Smooth muscle cell (in vitro differentiated cells): ENCODE data around the gene TM7SF3. TPM values are rescaled to one million over a fixed set of nuclear protein-coding genes. Genes with fewer than 3 reads are reported as not detected.
"Not testable (repeated sequence)": the region's sequence is repeated elsewhere in the genome, so short reads cannot be mapped to it uniquely, and the experiment has no call there.

Experiments used
- DNase-seq: peaks from one replicate; lab custom pipeline; 2025; ENCODE audit not compliant: unreplicated experiment; lab: John Stamatoyannopoulos, UW
- H2AFZ ChIP-seq: fragments of 200-600 bp; sonication (generic); 2 replicates; pipeline ENCODE4 v1.6.0; 2016; ENCODE audit warnings: antibody characterized with exemption, low read depth, mild to moderate bottlenecking
- H3F3A ChIP-seq: fragments of 200-600 bp; sonication (generic); 2 replicates; pipeline ENCODE4 v1.6.0; 2017; ENCODE audit warnings: antibody characterized with exemption, low read depth
- H3K27ac ChIP-seq: fragments of 200-600 bp; sonication (generic); 2 replicates; pipeline ENCODE4 v1.5.1; 2016; ENCODE audit warnings: low read depth, mild to moderate bottlenecking
- H3K27me3 ChIP-seq: fragments of 200-600 bp; sonication (generic); 2 replicates; pipeline ENCODE4 v1.6.1; 2016; ENCODE audit warnings: low read depth, mild to moderate bottlenecking
- H3K36me3 ChIP-seq: fragments of 200-600 bp; sonication (generic); 2 replicates; pipeline ENCODE4 v1.5.1; 2016; ENCODE audit warnings: low read depth
- H3K4me1 ChIP-seq: fragments of 200-600 bp; sonication (generic); 2 replicates; pipeline ENCODE4 v1.5.1; 2016; ENCODE audit warnings: low read depth
- H3K4me2 ChIP-seq: fragments of 200-600 bp; sonication (generic); 2 replicates; pipeline ENCODE4 v1.6.0; 2016; ENCODE audit warnings: mild to moderate bottlenecking
- H3K4me3 ChIP-seq: fragments of 200-600 bp; sonication (generic); 2 replicates; pipeline ENCODE4 v1.5.1; 2016; ENCODE audit warnings: mild to moderate bottlenecking
- H3K79me2 ChIP-seq: fragments of 200-600 bp; sonication (generic); 2 replicates; pipeline ENCODE4 v1.6.0; 2016; ENCODE audit warnings: low read depth, mild to moderate bottlenecking
- H3K9ac ChIP-seq: fragments of 200-600 bp; sonication (generic); 2 replicates; pipeline ENCODE4 v1.6.0; 2016; ENCODE audit warnings: low read depth
- H3K9me3 ChIP-seq: fragments of 200-600 bp; sonication (generic); replicated peaks from 2 replicates; pipeline ENCODE4 v1.5.1; 2016; ENCODE audit warnings: low read depth
- H4K20me1 ChIP-seq: fragments of 200-600 bp; sonication (generic); 2 replicates; pipeline ENCODE4 v1.6.0; 2016; ENCODE audit warnings: low read depth
- WGBS: methylation state at CpG from one replicate; pipeline ENCODE4 v1.1.7; 2016; ENCODE audit warnings: low lambda C conversion rate; 5-methylcytosine and 5-hydroxymethylcytosine counted together
- polyA plus RNA-seq: library from polyadenylated mRNA; unstranded; fragments of >200 nt; fragmentation: Nextera tagmentation; extraction: Ambion mirVana; gene quantifications from 2 replicates; pipeline ENCODE4 v1.2.1, GENCODE V29; 2016
- total RNA-seq: library from RNA; depleted of rRNA; stranded (reverse); fragments of >200 nt; gene quantifications from 2 replicates; pipeline ENCODE4 v1.2.3, GENCODE V29; 2014
- TF ChIP-seq, protein P1 (sequence below): fragments of 200-600 bp; sonication (generic); IDR thresholded peaks from 2 replicates; pipeline ENCODE4 v1.5.1; 2017; ENCODE audit warnings: borderline replicate concordance, mild to moderate bottlenecking, antibody characterized with exemption; ENCODE audit not compliant: insufficient read depth, poor library complexity, severe bottlenecking

The TM7SF3 gene
- total and polyA plus RNA-seq, 2 experiments from 2014 or later, result 48.2 to 67.4 TPM

DNA sequence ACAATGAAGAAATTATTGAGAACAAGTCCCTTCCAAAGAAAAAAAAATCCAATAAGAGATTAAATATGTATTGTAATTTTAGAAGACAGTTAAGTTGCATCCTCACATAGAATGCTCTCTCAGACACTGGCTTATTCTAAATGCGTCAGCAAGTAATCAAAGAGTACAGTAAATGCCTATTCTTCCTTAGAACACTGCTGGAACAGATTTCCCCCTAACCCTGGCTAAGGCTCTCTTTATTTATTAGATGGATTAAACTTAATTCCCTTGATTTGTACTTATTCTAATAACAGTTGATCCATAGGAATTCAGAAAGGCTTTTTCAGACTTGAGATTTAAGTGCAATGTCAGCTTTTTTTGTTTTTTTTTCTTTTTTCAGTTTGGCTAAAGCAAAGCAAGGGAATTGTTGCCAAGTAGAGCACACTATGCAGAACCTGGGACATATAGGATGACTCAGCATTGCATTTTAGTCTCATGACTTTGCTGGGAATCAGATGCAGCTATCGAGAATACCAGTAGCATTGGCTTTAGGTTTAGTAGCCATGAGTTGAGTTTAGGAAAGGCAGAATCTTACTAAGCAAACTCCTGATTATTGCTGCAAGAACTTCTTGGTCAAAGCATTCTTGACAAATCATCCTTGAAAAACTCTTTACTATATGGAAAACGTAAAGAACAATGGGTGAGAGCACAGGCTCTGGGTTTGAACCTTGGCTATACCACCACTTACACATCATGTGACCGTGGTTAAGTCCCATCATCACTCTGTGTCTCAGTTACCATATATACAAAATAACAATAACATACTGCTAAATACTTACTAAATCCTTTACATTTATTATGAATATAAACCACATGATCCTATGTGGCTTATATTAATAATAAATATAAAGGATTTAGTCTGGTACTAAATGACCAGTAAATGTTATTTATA lies 34.9 kb upstream of the TM7SF3 start:
- Histone ChIP-seq H2AFZ (no peak overlapping the region), H3K79me2 (no peaks in the 10 kb centered on the region), H3K9me3 (no peaks in the 10 kb centered on the region), H3K27me3 (no peaks in the 10 kb centered on the region), H3K36me3 (no peaks in the 10 kb centered on the region), H3K27ac (peak overlapping the region; percentile 79), H3F3A (no peaks in the 10 kb centered on the region), H3K4me1 (no peaks in the 10 kb centered on the region), H4K20me1 (no peaks in the 10 kb centered on the region), H3K9ac (no peak overlapping the region), H3K4me3 (peak overlapping the region; percentile 11), H3K4me2 (peak overlapping the region; percentile 71)
- no peak for DNase-seq
- WGBS, result 42% methylated on average over 4 of the region's 4 CpGs
- TF ChIP-seq, protein P1, sequence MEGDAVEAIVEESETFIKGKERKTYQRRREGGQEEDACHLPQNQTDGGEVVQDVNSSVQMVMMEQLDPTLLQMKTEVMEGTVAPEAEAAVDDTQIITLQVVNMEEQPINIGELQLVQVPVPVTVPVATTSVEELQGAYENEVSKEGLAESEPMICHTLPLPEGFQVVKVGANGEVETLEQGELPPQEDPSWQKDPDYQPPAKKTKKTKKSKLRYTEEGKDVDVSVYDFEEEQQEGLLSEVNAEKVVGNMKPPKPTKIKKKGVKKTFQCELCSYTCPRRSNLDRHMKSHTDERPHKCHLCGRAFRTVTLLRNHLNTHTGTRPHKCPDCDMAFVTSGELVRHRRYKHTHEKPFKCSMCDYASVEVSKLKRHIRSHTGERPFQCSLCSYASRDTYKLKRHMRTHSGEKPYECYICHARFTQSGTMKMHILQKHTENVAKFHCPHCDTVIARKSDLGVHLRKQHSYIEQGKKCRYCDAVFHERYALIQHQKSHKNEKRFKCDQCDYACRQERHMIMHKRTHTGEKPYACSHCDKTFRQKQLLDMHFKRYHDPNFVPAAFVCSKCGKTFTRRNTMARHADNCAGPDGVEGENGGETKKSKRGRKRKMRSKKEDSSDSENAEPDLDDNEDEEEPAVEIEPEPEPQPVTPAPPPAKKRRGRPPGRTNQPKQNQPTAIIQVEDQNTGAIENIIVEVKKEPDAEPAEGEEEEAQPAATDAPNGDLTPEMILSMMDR, result no peak

DNA sequence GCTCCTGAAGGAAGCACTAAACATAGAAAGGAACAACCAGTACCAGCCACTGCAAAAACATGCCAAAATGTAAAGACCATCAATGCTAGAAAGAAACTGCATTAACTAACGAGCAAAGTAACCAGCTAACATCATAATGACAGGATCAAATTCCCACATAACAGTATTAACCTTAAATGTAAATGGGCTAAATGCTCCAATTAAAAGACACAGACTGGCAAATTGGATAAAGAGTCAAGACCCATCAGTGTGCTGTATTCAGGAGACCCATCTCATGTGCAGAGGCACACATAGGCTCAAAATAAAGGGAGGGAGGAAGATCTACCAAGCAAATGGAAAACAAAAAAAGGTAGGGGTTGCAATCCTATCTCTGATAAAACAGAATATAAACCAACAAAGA lies 27.8 kb upstream of the TM7SF3 start:
- H2AFZ ChIP-seq, H3K36me3 ChIP-seq, H3F3A ChIP-seq, H3K27ac ChIP-seq, H3K79me2 ChIP-seq, H4K20me1 ChIP-seq, DNase-seq, H3K27me3 ChIP-seq, H3K9me3 ChIP-seq, H3K4me3 ChIP-seq, H3K4me1 ChIP-seq, H3K9ac ChIP-seq, H3K4me2 ChIP-seq: not testable (repeated sequence)
- 94% methylated on average over 1 of the region's 1 CpG for WGBS

DNA sequence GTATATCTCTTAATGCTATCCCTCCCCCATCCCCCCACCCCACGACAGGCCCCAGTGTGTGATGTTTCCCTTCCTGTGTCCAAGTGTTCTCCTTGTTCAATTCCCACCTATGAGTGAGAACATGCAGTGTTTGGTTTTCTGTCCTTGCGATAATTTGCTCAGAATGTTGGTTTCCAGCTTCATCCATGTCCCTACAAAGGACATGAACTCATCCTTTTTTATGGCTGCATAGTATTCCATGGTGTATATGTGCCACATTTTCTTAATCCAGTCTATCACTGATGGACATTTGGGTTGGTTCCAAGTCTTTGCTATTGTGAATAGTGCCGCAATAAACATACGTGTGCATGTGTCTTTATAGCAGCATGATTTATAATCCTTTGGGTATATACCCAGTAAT lies 26.5 kb upstream of the TM7SF3 start:
- 96% methylated on average over 2 of the region's 4 CpGs for WGBS
- H3K27me3 ChIP-seq, H3K36me3 ChIP-seq, H3K4me3 ChIP-seq, H3K9me3 ChIP-seq, H3K9ac ChIP-seq, H3K27ac ChIP-seq, H3K4me2 ChIP-seq, DNase-seq, H3K4me1 ChIP-seq, H3F3A ChIP-seq, H4K20me1 ChIP-seq, H2AFZ ChIP-seq, H3K79me2 ChIP-seq: not testable (repeated sequence)

DNA sequence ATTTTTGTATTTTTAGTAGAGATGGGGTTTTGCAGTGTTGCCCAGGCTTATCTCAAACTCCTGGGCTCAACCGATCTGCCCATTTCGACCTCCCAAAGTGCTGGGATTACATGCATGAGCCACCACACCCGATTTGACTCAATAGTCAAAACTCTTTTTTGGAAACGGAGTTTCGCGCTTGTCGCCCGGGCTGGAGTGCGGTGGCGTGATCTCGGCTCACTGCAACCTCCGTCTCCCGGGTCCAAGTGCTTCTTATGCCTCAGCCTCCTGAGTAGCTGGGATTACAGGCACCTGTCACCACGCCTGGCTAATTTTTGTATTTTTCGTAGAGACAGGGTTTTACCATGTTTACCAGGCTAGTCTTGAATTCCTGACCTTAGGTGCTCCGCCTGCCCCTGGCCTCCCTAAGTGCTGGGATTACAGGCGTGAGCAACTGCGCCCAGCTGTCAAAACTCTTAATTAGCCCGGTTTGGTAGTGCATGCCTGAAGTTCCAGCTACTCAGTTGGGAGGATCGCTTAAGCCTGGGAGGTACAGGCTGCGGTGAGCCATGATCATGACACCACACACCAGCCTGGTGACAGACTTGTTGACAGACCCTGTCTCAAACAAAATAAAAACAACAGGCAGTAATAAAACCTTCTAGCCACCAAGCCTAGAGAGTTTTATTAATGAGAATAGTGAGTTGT lies 20.6 kb upstream of the TM7SF3 start:
- no peak for DNase-seq

More for the DNA sequence above, 20.6 kb upstream of the TM7SF3 start:
- Histone ChIP-seq H3K27ac (no peak overlapping the region), H3K9ac (no peak overlapping the region), H4K20me1 (no peaks in the 10 kb centered on the region), H3K27me3 (no peaks in the 10 kb centered on the region), H3F3A (no peaks in the 10 kb centered on the region), H3K4me1 (no peaks in the 10 kb centered on the region), H3K79me2 (no peaks in the 10 kb centered on the region), H2AFZ (no peak overlapping the region), H3K4me3 (no peak overlapping the region), H3K36me3 (peaks cover 11% of the 10 kb centered on the region), H3K4me2 (no peak overlapping the region), H3K9me3 (no peaks in the 10 kb centered on the region)
- WGBS, result 92% methylated on average over 21 of the region's 21 CpGs
- TF ChIP-seq, protein P1, result no peak
